ENCODE data around the gene KRT34.
"Not testable (repeated sequence)": the region's sequence is repeated elsewhere in the genome, so short reads cannot be mapped to it uniquely, and the experiment has no call there.

The KRT34 gene

GRCh38 chr17:41381943-41382342 is at the start of gene KRT34:
KRT34 (minus strand) TSS chr17:41382306; CDS start chr17:41382246, 60 bp downstream.
- H3K9me3 ChIP-seq (ENCODE audit: control insufficient read depth in 2 of 2, low read length in 2 of 2); H3K9ac ChIP-seq (ENCODE audit: low read length in 2 of 2); H3K4me1 ChIP-seq (ENCODE audit: control insufficient read depth, insufficient read depth, low read length); H3K27ac ChIP-seq (ENCODE audit: low read length); H3K36me3 ChIP-seq (ENCODE audit: control insufficient read depth in 2 of 2, insufficient read depth in 2 of 2, low read length in 2 of 2); H3K27me3 ChIP-seq (ENCODE audit: control insufficient read depth in 1 of 2, insufficient read depth in 2 of 2, low read length in 2 of 2); H3K4me3 ChIP-seq (ENCODE audit: low read length in 2 of 2): not testable (repeated sequence)

- not testable (repeated sequence) for H3K9ac ChIP-seq (ENCODE audit: low read length in 2 of 2)
These were observed 48.3 kb upstream of the KRT34 start for GRCh38 chr17:41430376-41430775.

GRCh38 chr17:41429667-41430066 is 47.6 kb upstream of the KRT34 start:
- H3K4me1 ChIP-seq (ENCODE audit: control insufficient read depth, insufficient read depth, low read length): peaks cover 5% of the 10 kb centered on the region
- H3K9ac ChIP-seq (ENCODE audit: low read length in 2 of 2): no peak overlapping the region
- no peaks in the 10 kb centered on the region for H3K36me3 ChIP-seq (ENCODE audit: control insufficient read depth in 2 of 2, insufficient read depth in 2 of 2, low read length in 2 of 2)
- no peaks in the 10 kb centered on the region for H3K27me3 ChIP-seq (ENCODE audit: control insufficient read depth in 1 of 2, insufficient read depth in 2 of 2, low read length in 2 of 2)
- no peak overlapping the region for H3K4me3 ChIP-seq (ENCODE audit: low read length in 2 of 2)
- no peak overlapping the region for H3K27ac ChIP-seq (ENCODE audit: low read length)
- no peaks in the 10 kb centered on the region for H3K9me3 ChIP-seq (ENCODE audit: control insufficient read depth in 2 of 2, low read length in 2 of 2)

More at GRCh38 chr17:41430376-41430775, 48.3 kb upstream of the KRT34 start:
- H3K36me3 ChIP-seq (ENCODE audit: control insufficient read depth in 2 of 2, insufficient read depth in 2 of 2, low read length in 2 of 2); H3K4me3 ChIP-seq (ENCODE audit: low read length in 2 of 2); H3K27ac ChIP-seq (ENCODE audit: low read length); H3K27me3 ChIP-seq (ENCODE audit: control insufficient read depth in 1 of 2, insufficient read depth in 2 of 2, low read length in 2 of 2); H3K4me1 ChIP-seq (ENCODE audit: control insufficient read depth, insufficient read depth, low read length); H3K9me3 ChIP-seq (ENCODE audit: control insufficient read depth in 2 of 2, low read length in 2 of 2): not testable (repeated sequence)

GRCh38 chr17:41428591-41429291 is 46.6 kb upstream of the KRT34 start:
- Histone ChIP-seq H3K4me3 (ENCODE audit: low read length in 2 of 2) (no peak overlapping the region), H3K9ac (ENCODE audit: low read length in 2 of 2) (no peak overlapping the region), H3K36me3 (ENCODE audit: control insufficient read depth in 2 of 2, insufficient read depth in 2 of 2, low read length in 2 of 2) (no peaks in the 10 kb centered on the region), H3K9me3 (ENCODE audit: control insufficient read depth in 2 of 2, low read length in 2 of 2) (no peaks in the 10 kb centered on the region), H3K4me1 (ENCODE audit: control insufficient read depth, insufficient read depth, low read length) (no peaks in the 10 kb centered on the region), H3K27ac (ENCODE audit: low read length) (no peak overlapping the region), H3K27me3 (ENCODE audit: control insufficient read depth in 1 of 2, insufficient read depth in 2 of 2, low read length in 2 of 2) (no peaks in the 10 kb centered on the region)

GRCh38 chr17:41424111-41424635 is 42.1 kb upstream of the KRT34 start, which contains the start of gene KRT37:
KRT37 (minus strand) TSS chr17:41424585; CDS start chr17:41424523, 62 bp downstream.
- no peak within 1 kb of the TSS for H3K4me3 ChIP-seq (ENCODE audit: low read length in 2 of 2)
- no peaks in the 10 kb centered on the region for H3K4me1 ChIP-seq (ENCODE audit: control insufficient read depth, insufficient read depth, low read length)
- H3K9me3 ChIP-seq (ENCODE audit: control insufficient read depth in 2 of 2, low read length in 2 of 2): no peaks in the 10 kb centered on the region

GRCh38 chr17:41422586-41422985 is 40.5 kb upstream of the KRT34 start:
- not testable (repeated sequence) for H3K9ac ChIP-seq (ENCODE audit: low read length in 2 of 2); H3K36me3 ChIP-seq (ENCODE audit: control insufficient read depth in 2 of 2, insufficient read depth in 2 of 2, low read length in 2 of 2); H3K27me3 ChIP-seq (ENCODE audit: control insufficient read depth in 1 of 2, insufficient read depth in 2 of 2, low read length in 2 of 2); H3K9me3 ChIP-seq (ENCODE audit: control insufficient read depth in 2 of 2, low read length in 2 of 2); H3K27ac ChIP-seq (ENCODE audit: low read length); H3K4me1 ChIP-seq (ENCODE audit: control insufficient read depth, insufficient read depth, low read length); H3K4me3 ChIP-seq (ENCODE audit: low read length in 2 of 2)

More at GRCh38 chr17:41424111-41424635, 42.1 kb upstream of the KRT34 start, which contains the start of gene KRT37:
- no peaks in the 10 kb centered on the region for H3K27me3 ChIP-seq (ENCODE audit: control insufficient read depth in 1 of 2, insufficient read depth in 2 of 2, low read length in 2 of 2)
- no peak within 1 kb of the TSS for H3K27ac ChIP-seq (ENCODE audit: low read length)
- no peak within 1 kb of the TSS for H3K9ac ChIP-seq (ENCODE audit: low read length in 2 of 2)
- no peaks in the 10 kb centered on the region for H3K36me3 ChIP-seq (ENCODE audit: control insufficient read depth in 2 of 2, insufficient read depth in 2 of 2, low read length in 2 of 2)

- Histone ChIP-seq H3K27me3 (ENCODE audit: control insufficient read depth in 1 of 2, insufficient read depth in 2 of 2, low read length in 2 of 2) (no peaks in the 10 kb centered on the region), H3K4me3 (ENCODE audit: low read length in 2 of 2) (no peak overlapping the region), H3K27ac (ENCODE audit: low read length) (no peak overlapping the region), H3K9me3 (ENCODE audit: control insufficient read depth in 2 of 2, low read length in 2 of 2) (no peaks in the 10 kb centered on the region), H3K4me1 (ENCODE audit: control insufficient read depth, insufficient read depth, low read length) (no peaks in the 10 kb centered on the region), H3K9ac (ENCODE audit: low read length in 2 of 2) (no peak overlapping the region), H3K36me3 (ENCODE audit: control insufficient read depth in 2 of 2, insufficient read depth in 2 of 2, low read length in 2 of 2) (no peaks in the 10 kb centered on the region)
These were observed 39.5 kb upstream of the KRT34 start for GRCh38 chr17:41421617-41422016.

- no peak overlapping the region for H3K27ac ChIP-seq (ENCODE audit: low read length)
These were observed 39.0 kb upstream of the KRT34 start for GRCh38 chr17:41421116-41421515.

GRCh38 chr17:41420134-41420533 is 38.0 kb upstream of the KRT34 start:
- H3K9ac ChIP-seq (ENCODE audit: low read length in 2 of 2): no peak overlapping the region
- H3K9me3 ChIP-seq (ENCODE audit: control insufficient read depth in 2 of 2, low read length in 2 of 2): no peaks in the 10 kb centered on the region
- no peaks in the 10 kb centered on the region for H3K4me1 ChIP-seq (ENCODE audit: control insufficient read depth, insufficient read depth, low read length)
- no peaks in the 10 kb centered on the region for H3K36me3 ChIP-seq (ENCODE audit: control insufficient read depth in 2 of 2, insufficient read depth in 2 of 2, low read length in 2 of 2)
- no peak overlapping the region for H3K27ac ChIP-seq (ENCODE audit: low read length)
- H3K27me3 ChIP-seq (ENCODE audit: control insufficient read depth in 1 of 2, insufficient read depth in 2 of 2, low read length in 2 of 2): no peaks in the 10 kb centered on the region
- H3K4me3 ChIP-seq (ENCODE audit: low read length in 2 of 2): no peak overlapping the region

More at GRCh38 chr17:41421116-41421515, 39.0 kb upstream of the KRT34 start:
- H3K36me3 ChIP-seq (ENCODE audit: control insufficient read depth in 2 of 2, insufficient read depth in 2 of 2, low read length in 2 of 2): no peaks in the 10 kb centered on the region
- H3K9ac ChIP-seq (ENCODE audit: low read length in 2 of 2): no peak overlapping the region
- H3K4me1 ChIP-seq (ENCODE audit: control insufficient read depth, insufficient read depth, low read length): no peaks in the 10 kb centered on the region
- H3K4me3 ChIP-seq (ENCODE audit: low read length in 2 of 2): no peak overlapping the region
- no peaks in the 10 kb centered on the region for H3K9me3 ChIP-seq (ENCODE audit: control insufficient read depth in 2 of 2, low read length in 2 of 2)
- H3K27me3 ChIP-seq (ENCODE audit: control insufficient read depth in 1 of 2, insufficient read depth in 2 of 2, low read length in 2 of 2): no peaks in the 10 kb centered on the region

- no peaks in the 10 kb centered on the region for H3K27me3 ChIP-seq (ENCODE audit: control insufficient read depth in 1 of 2, insufficient read depth in 2 of 2, low read length in 2 of 2)
- no peaks in the 10 kb centered on the region for H3K9me3 ChIP-seq (ENCODE audit: control insufficient read depth in 2 of 2, low read length in 2 of 2)
- no peak overlapping the region for H3K9ac ChIP-seq (ENCODE audit: low read length in 2 of 2)
- no peak overlapping the region for H3K27ac ChIP-seq (ENCODE audit: low read length)
- H3K4me3 ChIP-seq (ENCODE audit: low read length in 2 of 2): no peak overlapping the region
- H3K4me1 ChIP-seq (ENCODE audit: control insufficient read depth, insufficient read depth, low read length): no peaks in the 10 kb centered on the region
- no peaks in the 10 kb centered on the region for H3K36me3 ChIP-seq (ENCODE audit: control insufficient read depth in 2 of 2, insufficient read depth in 2 of 2, low read length in 2 of 2)
These were observed 37.6 kb upstream of the KRT34 start for GRCh38 chr17:41419716-41420115.
